ENCODE results near the gene BCL10. TPM values are rescaled to one million over a fixed set of nuclear protein-coding genes. Genes with fewer than 3 reads are reported as not detected.
A peak's percentile ranks its signal among the peaks of the same experiment; 100 is the strongest.

BCL10 gene
- total and polyA plus RNA-seq, 2 of the 13 experiments (the other 11 are each of a cell fraction or from before 2014, with no cell fraction given), result 3.7 to 14.1 TPM

DNA sequence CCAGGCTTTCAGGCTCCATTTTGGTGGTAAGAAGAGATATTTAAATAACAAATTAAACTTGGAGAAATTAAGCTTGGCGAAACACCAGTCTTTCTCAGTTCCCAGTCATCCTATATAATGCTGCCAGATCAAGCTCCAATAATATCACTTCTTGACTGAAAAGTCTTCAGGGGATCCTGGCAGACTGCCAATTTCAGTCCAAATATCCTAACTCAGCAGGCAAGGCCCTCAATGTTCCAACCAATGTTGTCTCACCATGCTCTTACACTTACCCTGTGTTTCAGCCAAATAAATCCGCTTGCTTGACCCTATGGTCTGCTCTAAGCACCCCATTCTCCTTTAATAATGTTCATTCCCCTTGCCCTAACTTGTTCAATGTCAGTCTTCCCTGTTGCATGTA is 39.9 kb upstream of the BCL10 start:
- no peak overlapping the region for H2AFZ ChIP-seq (ENCODE audit: low read length)
- no peaks in the 10 kb centered on the region for H3K9me3 ChIP-seq (ENCODE audit: low read length)
- no peak overlapping the region for H3K4me2 ChIP-seq (ENCODE audit: low read depth, low read length)
- ChIA-PET POLR2A (interaction anchor here (1.5 kb wide), 1 partner anchor 13 kb away, joined by 4 read pairs; no protein-coding TSS in a partner anchor), CTCF (ENCODE audit: low intra/inter-chr PET ratio, low total read pairs) (no interaction called here)
- no peak overlapping the region for H3K9ac ChIP-seq (ENCODE audit: insufficient read depth, low read depth, low read length)
- peaks cover 5 to 14% of the 10 kb centered on the region in 2 experiments for H3K36me3 ChIP-seq (replicated peaks in 1 of 2; ENCODE audit: control insufficient read depth in 1 of 2, insufficient read depth in 2 of 2, low read length in 2 of 2)
- 90% methylated on average over 2 of the region's 2 CpGs for WGBS (ENCODE audit: low lambda C conversion rate)
- intact Hi-C loops (cut with micrococcal nuclease; ENCODE audit: unreplicated experiment) (no loop called here), in situ Hi-C loops (cut with HindIII; ENCODE audit: extremely low pct_ligation_motif_present, low pct_unique_long_range_greater_than_20kb) (loop anchor here (10.0 kb wide), 1 partner anchor 378 kb away; no protein-coding TSS in a partner anchor)
- no TSS peak for BruUV-seq (replicated peaks)
- H4K20me1 ChIP-seq (ENCODE audit: insufficient read depth, low read length), result no peaks in the 10 kb centered on the region
- H3K79me2 ChIP-seq (ENCODE audit: insufficient read depth, low read length), result no peaks in the 10 kb centered on the region
- no peak for DNase-seq (ENCODE audit: low spot score)
- peak; percentile 34; the same call in 1 of the 2 replicates for TF ChIP-seq LCORL (IDR thresholded peaks at IDR 0.05)
- TF ChIP-seq LCORL (CRISPR knock-in tag; IDR thresholded peaks at IDR 0.05), result no peak
- TF ChIP-seq ZNF639 (CRISPR knock-in tag; conservative IDR thresholded peaks at IDR 0.05), result no peak
- no peaks in the 10 kb centered on the region for H3K4me1 ChIP-seq (ENCODE audit: insufficient read depth, low read length)
- H3K4me3 ChIP-seq (replicated peaks in 1 of 3; ENCODE audit: insufficient read depth in 1 of 3, low read depth in 2 of 3, low read length in 3 of 3), result no peak overlapping the region
- no peak for FAIRE-seq
- H3K27me3 ChIP-seq (ENCODE audit: control insufficient read depth in 1 of 2, insufficient read depth in 2 of 2, low read length in 2 of 2), result no peaks in the 10 kb centered on the region
- H3K27ac ChIP-seq (ENCODE audit: extremely low read length, insufficient read depth, low read length), result no peak overlapping the region
- ATAC-seq, result no peak

DNA sequence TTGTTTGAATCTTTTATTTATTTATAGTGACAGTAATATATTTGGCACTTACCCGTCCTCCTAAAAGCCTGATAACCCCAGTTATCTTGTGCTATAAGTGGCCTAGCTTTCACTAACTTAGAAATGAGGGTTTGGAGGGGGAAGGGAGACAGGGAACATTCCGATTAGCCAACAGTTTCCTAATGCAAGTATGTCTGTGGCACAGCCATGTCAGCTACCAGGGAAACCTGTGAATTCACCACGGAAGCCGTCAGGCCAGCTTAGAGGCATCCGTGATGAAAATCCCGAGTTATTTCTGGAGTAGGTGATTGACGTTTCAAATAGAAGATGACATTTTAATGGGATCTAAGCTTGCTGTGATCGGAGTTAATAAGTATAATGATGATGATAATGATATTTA is 39.4 kb upstream of the BCL10 start:
- CTCF ChIA-PET (ENCODE audit: low intra/inter-chr PET ratio, low total read pairs), result no interaction called here
- no peak overlapping the region for H3K27ac ChIP-seq (ENCODE audit: extremely low read length, insufficient read depth, low read length)
- DNase-seq (ENCODE audit: low spot score) (no peak), ATAC-seq (no peak), FAIRE-seq (no peak)
- no peak overlapping the region for H3K4me2 ChIP-seq (ENCODE audit: low read depth, low read length)
- H3K36me3 ChIP-seq (replicated peaks in 1 of 2; ENCODE audit: control insufficient read depth in 1 of 2, insufficient read depth in 2 of 2, low read length in 2 of 2), result peaks cover 5 to 12% of the 10 kb centered on the region in 2 experiments
- no TSS peak for BruUV-seq (replicated peaks)
- POLR2A ChIA-PET, result interaction anchor here (1.5 kb wide), 1 partner anchor 13 kb away, joined by 4 read pairs; no protein-coding TSS in a partner anchor
- no peaks in the 10 kb centered on the region for H4K20me1 ChIP-seq (ENCODE audit: insufficient read depth, low read length)
- H3K79me2 ChIP-seq (ENCODE audit: insufficient read depth, low read length), result no peaks in the 10 kb centered on the region
- in situ Hi-C loops (cut with HindIII; ENCODE audit: extremely low pct_ligation_motif_present, low pct_unique_long_range_greater_than_20kb) (loop anchor here (10.0 kb wide), 1 partner anchor 379 kb away; no protein-coding TSS in a partner anchor), intact Hi-C loops (cut with micrococcal nuclease; ENCODE audit: unreplicated experiment) (no loop called here)
- H2AFZ ChIP-seq (ENCODE audit: low read length), result no peak overlapping the region
- whole genome bisulfite sequencing (ENCODE audit: low lambda C conversion rate), result 88% methylated on average over 8 of the region's 8 CpGs
- no peak overlapping the region for H3K9ac ChIP-seq (ENCODE audit: insufficient read depth, low read depth, low read length)
- no peak overlapping the region for H3K4me3 ChIP-seq (replicated peaks in 1 of 3; ENCODE audit: insufficient read depth in 1 of 3, low read depth in 2 of 3, low read length in 3 of 3)
- no peaks in the 10 kb centered on the region for H3K27me3 ChIP-seq (ENCODE audit: control insufficient read depth in 1 of 2, insufficient read depth in 2 of 2, low read length in 2 of 2)
- H3K9me3 ChIP-seq (ENCODE audit: low read length), result no peaks in the 10 kb centered on the region
- H3K4me1 ChIP-seq (ENCODE audit: insufficient read depth, low read length), result no peaks in the 10 kb centered on the region
- no peak for TF ChIP-seq MBD4 (IDR thresholded peaks at IDR 0.05; ENCODE audit: borderline replicate concordance, low read length)
- TF ChIP-seq ADNP (CRISPR knock-in tag; IDR thresholded peaks at IDR 0.05), result no peak
- TF ChIP-seq NFYC (CRISPR knock-in tag; IDR thresholded peaks at IDR 0.05), result no peak
- no peak for TF ChIP-seq ZNF772 (CRISPR knock-in tag; IDR thresholded peaks at IDR 0.05)
- no peak for TF ChIP-seq ESRRA (CRISPR knock-in tag; IDR thresholded peaks at IDR 0.05; ENCODE audit: low read depth)
- TF ChIP-seq GTF3A (CRISPR knock-in tag; conservative IDR thresholded peaks at IDR 0.05), result no peak
- no peak for TF ChIP-seq ELF4 (CRISPR knock-in tag; IDR thresholded peaks at IDR 0.05; ENCODE audit: borderline replicate concordance)
- TF ChIP-seq SMARCC2 (IDR thresholded peaks at IDR 0.05), result no peak
- no peak for TF ChIP-seq MED8 (CRISPR knock-in tag; IDR thresholded peaks at IDR 0.05; ENCODE audit: insufficient replicate concordance)
- no peak for TF ChIP-seq ZNF44 (CRISPR knock-in tag; IDR thresholded peaks at IDR 0.05)
- TF ChIP-seq ELK4 (CRISPR knock-in tag; IDR thresholded peaks at IDR 0.05; ENCODE audit: borderline replicate concordance), result no peak
- no peak for TF ChIP-seq ZBTB21 (CRISPR knock-in tag; IDR thresholded peaks at IDR 0.05)
- no peak for TF ChIP-seq ZFP82 (CRISPR knock-in tag; IDR thresholded peaks at IDR 0.05; ENCODE audit: borderline replicate concordance)
- TF ChIP-seq ZNF530 (CRISPR knock-in tag; IDR thresholded peaks at IDR 0.05; ENCODE audit: low read depth), result no peak
- no peak for TF ChIP-seq FLYWCH1 (CRISPR knock-in tag; IDR thresholded peaks at IDR 0.05)
- no peak for TF ChIP-seq ZNF747 (CRISPR knock-in tag; IDR thresholded peaks at IDR 0.05; ENCODE audit: borderline replicate concordance)
- no peak for TF ChIP-seq ZNF468 (CRISPR knock-in tag; IDR thresholded peaks at IDR 0.05)
